Suprapubic skin (tissue), 3 donors: ENCODE data around the gene EIF4EBP2.

Experiments
- POLR2A ChIP-seq, 2 donors: fragments of 450-650 bp; IDR thresholded peaks; one replicate each; pipeline ENCODE4 v1.6.1; 2017; ENCODE audit warnings: antibody characterized with exemption in 2 of 2, mild to moderate bottlenecking in 2 of 2, moderate library complexity in 2 of 2
- TF ChIP-seq, protein P1 (sequence below), 2 donors: fragments of 200-600 bp in 1 of 2; fragments of 450-650 bp in 1 of 2; sonication (generic) in 1 of 2; IDR thresholded peaks; one replicate each; pipeline ENCODE4 v1.5.1; 2016 to 2019; ENCODE audit warnings: antibody characterized with exemption in 2 of 2, mild to moderate bottlenecking in 1 of 2, moderate library complexity in 1 of 2

DNA sequence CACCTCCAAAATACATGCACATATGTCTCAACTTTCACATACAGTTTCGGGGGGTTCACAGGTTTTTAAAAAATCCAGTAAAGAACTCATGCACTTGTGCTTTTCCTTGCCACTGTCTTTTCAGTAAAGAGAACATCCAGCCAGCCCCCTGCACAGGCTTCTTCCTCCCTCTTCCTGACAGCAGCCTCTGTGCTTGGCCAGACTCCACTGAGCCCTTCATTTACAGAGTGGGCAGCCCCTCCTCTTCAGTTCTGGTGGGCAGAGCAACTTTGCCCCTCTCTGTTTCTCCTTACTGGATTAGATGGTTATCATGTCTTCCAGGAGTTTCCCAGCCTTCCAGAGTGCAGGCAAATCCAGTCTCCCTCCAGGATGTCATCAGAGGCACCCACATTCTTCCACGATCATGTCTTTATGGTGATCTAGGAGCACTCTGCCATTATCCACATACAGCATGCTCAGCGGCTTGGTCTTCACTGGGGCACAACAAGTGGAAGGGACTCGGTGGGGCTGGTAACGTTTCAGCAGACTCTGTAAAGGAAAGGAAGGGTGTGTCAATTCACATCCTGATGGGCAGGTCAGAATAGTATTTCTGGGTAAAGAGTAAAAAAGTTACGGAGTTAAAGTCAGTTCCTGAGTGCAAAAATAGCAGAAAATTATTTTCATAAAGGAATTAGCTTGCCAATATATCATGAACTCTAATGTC, 28.8 kb downstream of the EIF4EBP2 start:
- TF ChIP-seq POLR2A (IDR thresholded peaks at IDR 0.05), result no peak
- TF ChIP-seq, protein P1, sequence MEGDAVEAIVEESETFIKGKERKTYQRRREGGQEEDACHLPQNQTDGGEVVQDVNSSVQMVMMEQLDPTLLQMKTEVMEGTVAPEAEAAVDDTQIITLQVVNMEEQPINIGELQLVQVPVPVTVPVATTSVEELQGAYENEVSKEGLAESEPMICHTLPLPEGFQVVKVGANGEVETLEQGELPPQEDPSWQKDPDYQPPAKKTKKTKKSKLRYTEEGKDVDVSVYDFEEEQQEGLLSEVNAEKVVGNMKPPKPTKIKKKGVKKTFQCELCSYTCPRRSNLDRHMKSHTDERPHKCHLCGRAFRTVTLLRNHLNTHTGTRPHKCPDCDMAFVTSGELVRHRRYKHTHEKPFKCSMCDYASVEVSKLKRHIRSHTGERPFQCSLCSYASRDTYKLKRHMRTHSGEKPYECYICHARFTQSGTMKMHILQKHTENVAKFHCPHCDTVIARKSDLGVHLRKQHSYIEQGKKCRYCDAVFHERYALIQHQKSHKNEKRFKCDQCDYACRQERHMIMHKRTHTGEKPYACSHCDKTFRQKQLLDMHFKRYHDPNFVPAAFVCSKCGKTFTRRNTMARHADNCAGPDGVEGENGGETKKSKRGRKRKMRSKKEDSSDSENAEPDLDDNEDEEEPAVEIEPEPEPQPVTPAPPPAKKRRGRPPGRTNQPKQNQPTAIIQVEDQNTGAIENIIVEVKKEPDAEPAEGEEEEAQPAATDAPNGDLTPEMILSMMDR (IDR thresholded peaks at IDR 0.05), result no peak
